Osteoblast (primary cell): Measurements from ENCODE around the gene STAC3. TPM values are rescaled to one million over a fixed set of nuclear protein-coding genes. Genes with fewer than 3 reads are reported as not detected.

Experiments used
- DNase-seq: peaks from one replicate; pipeline ENCODE4 v3.0.0; 2011; ENCODE audit warnings: low spot score, mixed read lengths; ENCODE audit not compliant: insufficient read length; ENCODE audit errors: missing footprints
- H2AFZ ChIP-seq: 2 replicates; pipeline ENCODE4 v1.6.0; 2011; ENCODE audit warnings: mild to moderate bottlenecking, low read length
- H3K27ac ChIP-seq: 2 replicates; pipeline ENCODE4 v1.5.1; 2011; ENCODE audit warnings: mild to moderate bottlenecking, low read depth, low read length, moderate library complexity
- H3K27me3 ChIP-seq: 2 replicates; pipeline ENCODE4 v1.6.0; 2012; ENCODE audit warnings: mild to moderate bottlenecking, control low read depth, inconsistent platforms, low read length, moderate library complexity; ENCODE audit not compliant: insufficient read depth
- H3K36me3 ChIP-seq: 2 replicates; pipeline ENCODE4 v1.5.1; 2011; ENCODE audit warnings: mild to moderate bottlenecking, low read length, control low read depth, moderate library complexity; ENCODE audit not compliant: insufficient read depth
- H3K4me1 ChIP-seq: 2 replicates; pipeline ENCODE4 v1.5.1; 2011; ENCODE audit warnings: mild to moderate bottlenecking, low read length, control low read depth, moderate library complexity; ENCODE audit not compliant: insufficient read depth
- H3K4me2 ChIP-seq: 2 replicates; pipeline ENCODE4 v1.6.0; 2011; ENCODE audit warnings: mild to moderate bottlenecking, low read length; ENCODE audit not compliant: insufficient read depth
- H3K4me3 ChIP-seq: fragments of 200-600 bp; sonication (generic); 3 replicates; pipeline ENCODE4 v1.5.1; 2012; ENCODE audit warnings: mild to moderate bottlenecking, low read length, inconsistent platforms; ENCODE audit not compliant: insufficient read depth
- H3K79me2 ChIP-seq: 2 replicates; pipeline ENCODE4 v1.6.0; 2012; ENCODE audit warnings: mild to moderate bottlenecking, low read length, control low read depth, inconsistent platforms; ENCODE audit not compliant: insufficient read depth
- H3K9me3 ChIP-seq: 2 replicates; pipeline ENCODE4 v1.5.1; 2011; ENCODE audit warnings: low read depth, low read length, control low read depth
- H4K20me1 ChIP-seq: 2 replicates; pipeline ENCODE4 v1.6.0; 2012; ENCODE audit warnings: mild to moderate bottlenecking, low read length, control low read depth; ENCODE audit not compliant: insufficient read depth
- total RNA-seq: library from RNA; depleted of rRNA; stranded (reverse); fragments of >200 nt; gene quantifications from 2 replicates; pipeline ENCODE4 v1.2.3, GENCODE V29; 2012
- TF ChIP-seq, protein P1 (sequence below): IDR thresholded peaks from 2 replicates; pipeline ENCODE4 v1.5.1; 2011; ENCODE audit warnings: mild to moderate bottlenecking, low read depth, low read length, moderate library complexity; ENCODE audit errors: extremely low read depth

STAC3 gene
- total RNA-seq, 1 donor: 0.36 TPM

GRCh38 chr12:57213058-57213715 lies 37.8 kb downstream of the STAC3 start:
- Histone ChIP-seq H3K27me3 (peaks cover 26% of the 10 kb centered on the region), H4K20me1 (peaks cover 71% of the 10 kb centered on the region)
- peak; percentile 100 for DNase-seq

GRCh38 chr12:57212701-57213057 lies 38.3 kb downstream of the STAC3 start:
- peaks cover 68% of the 10 kb centered on the region for H4K20me1 ChIP-seq
- peaks cover 23% of the 10 kb centered on the region for H3K27me3 ChIP-seq
- no peaks in the 10 kb centered on the region for H3K9me3 ChIP-seq
- H3K4me2 ChIP-seq: no peak overlapping the region
- peaks cover 59% of the 10 kb centered on the region for H3K36me3 ChIP-seq
- no peak overlapping the region for H3K4me3 ChIP-seq
- TF ChIP-seq, protein P1, sequence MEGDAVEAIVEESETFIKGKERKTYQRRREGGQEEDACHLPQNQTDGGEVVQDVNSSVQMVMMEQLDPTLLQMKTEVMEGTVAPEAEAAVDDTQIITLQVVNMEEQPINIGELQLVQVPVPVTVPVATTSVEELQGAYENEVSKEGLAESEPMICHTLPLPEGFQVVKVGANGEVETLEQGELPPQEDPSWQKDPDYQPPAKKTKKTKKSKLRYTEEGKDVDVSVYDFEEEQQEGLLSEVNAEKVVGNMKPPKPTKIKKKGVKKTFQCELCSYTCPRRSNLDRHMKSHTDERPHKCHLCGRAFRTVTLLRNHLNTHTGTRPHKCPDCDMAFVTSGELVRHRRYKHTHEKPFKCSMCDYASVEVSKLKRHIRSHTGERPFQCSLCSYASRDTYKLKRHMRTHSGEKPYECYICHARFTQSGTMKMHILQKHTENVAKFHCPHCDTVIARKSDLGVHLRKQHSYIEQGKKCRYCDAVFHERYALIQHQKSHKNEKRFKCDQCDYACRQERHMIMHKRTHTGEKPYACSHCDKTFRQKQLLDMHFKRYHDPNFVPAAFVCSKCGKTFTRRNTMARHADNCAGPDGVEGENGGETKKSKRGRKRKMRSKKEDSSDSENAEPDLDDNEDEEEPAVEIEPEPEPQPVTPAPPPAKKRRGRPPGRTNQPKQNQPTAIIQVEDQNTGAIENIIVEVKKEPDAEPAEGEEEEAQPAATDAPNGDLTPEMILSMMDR: no peak
- no peak overlapping the region for H2AFZ ChIP-seq
- no peaks in the 10 kb centered on the region for H3K79me2 ChIP-seq
- DNase-seq: no peak
- H3K27ac ChIP-seq: no peak overlapping the region
- H3K4me1 ChIP-seq: peaks cover 14% of the 10 kb centered on the region

More at GRCh38 chr12:57213058-57213715, 37.8 kb downstream of the STAC3 start:
- Histone ChIP-seq H3K4me1 (peaks cover 14% of the 10 kb centered on the region), H3K4me3 (no peak overlapping the region), H3K27ac (no peak overlapping the region), H3K4me2 (no peak overlapping the region), H3K79me2 (no peaks in the 10 kb centered on the region), H3K36me3 (peaks cover 54% of the 10 kb centered on the region), H2AFZ (no peak overlapping the region), H3K9me3 (no peaks in the 10 kb centered on the region)
- TF ChIP-seq, protein P1: peak; percentile 97

DNA sequence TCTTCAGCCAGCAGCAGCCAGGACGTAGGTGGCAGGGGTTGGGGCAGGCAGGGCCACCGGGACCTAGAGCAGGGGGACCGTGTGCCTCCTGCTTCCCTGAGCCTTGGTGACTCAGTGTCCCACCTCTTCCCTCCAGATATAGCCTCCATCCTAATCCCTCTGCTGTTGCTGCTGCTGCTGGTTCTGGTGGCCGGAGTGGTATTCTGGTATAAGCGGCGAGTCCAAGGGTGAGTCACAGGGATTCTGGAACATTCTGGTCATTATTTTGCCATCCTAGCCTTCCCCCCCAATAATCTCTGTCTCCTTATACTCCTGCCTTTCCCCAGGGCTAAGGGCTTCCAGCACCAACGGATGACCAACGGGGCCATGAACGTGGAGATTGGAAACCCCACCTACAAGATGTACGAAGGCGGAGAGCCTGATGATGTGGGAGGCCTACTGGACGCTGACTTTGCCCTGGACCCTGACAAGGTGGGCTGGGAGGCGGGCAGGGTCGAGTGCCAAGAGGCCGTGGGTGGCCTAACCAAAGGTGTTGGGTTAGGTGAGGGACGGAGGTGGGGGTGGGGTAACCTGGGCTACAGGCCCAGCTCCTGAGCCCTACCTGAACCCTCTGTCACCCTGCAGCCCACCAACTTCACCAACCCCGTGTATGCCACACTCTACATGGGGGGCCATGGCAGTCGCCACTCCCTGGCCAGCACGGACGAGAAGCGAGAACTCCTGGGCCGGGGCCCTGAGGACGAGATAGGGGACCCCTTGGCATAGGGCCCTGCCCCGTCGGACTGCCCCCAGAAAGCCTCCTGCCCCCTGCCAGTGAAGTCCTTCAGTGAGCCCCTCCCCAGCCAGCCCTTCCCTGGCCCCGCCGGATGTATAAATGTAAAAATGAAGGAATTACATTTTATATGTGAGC lies 38.9 kb downstream of the STAC3 start:
- TF ChIP-seq, protein P1: no peak
- peaks cover 64% of the 10 kb centered on the region for H3K36me3 ChIP-seq

More for the DNA sequence above, 38.9 kb downstream of the STAC3 start:
- Histone ChIP-seq H3K27me3 (peaks cover 17% of the 10 kb centered on the region), H2AFZ (no peak overlapping the region), H3K4me1 (peaks cover 8% of the 10 kb centered on the region), H3K4me2 (no peak overlapping the region), H3K79me2 (no peaks in the 10 kb centered on the region), H4K20me1 (peaks cover 63% of the 10 kb centered on the region), H3K9me3 (no peaks in the 10 kb centered on the region), H3K4me3 (no peak overlapping the region), H3K27ac (no peak overlapping the region)
- DNase-seq: no peak
